NCI-H1436 treated with DMSO at 0.1 percent for 48 hours (cell line): Measurements from ENCODE around the gene KREMEN1.
"Not testable (repeated sequence)": the region's sequence is repeated elsewhere in the genome, so short reads cannot be mapped to it uniquely, and the experiment has no call there.

Experiments used
- DNase-seq: peaks from one replicate; lab custom pipeline; 2025; lab: John Stamatoyannopoulos, UW

Gene KREMEN1, protein sequence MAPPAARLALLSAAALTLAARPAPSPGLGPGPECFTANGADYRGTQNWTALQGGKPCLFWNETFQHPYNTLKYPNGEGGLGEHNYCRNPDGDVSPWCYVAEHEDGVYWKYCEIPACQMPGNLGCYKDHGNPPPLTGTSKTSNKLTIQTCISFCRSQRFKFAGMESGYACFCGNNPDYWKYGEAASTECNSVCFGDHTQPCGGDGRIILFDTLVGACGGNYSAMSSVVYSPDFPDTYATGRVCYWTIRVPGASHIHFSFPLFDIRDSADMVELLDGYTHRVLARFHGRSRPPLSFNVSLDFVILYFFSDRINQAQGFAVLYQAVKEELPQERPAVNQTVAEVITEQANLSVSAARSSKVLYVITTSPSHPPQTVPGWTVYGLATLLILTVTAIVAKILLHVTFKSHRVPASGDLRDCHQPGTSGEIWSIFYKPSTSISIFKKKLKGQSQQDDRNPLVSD

DNA sequence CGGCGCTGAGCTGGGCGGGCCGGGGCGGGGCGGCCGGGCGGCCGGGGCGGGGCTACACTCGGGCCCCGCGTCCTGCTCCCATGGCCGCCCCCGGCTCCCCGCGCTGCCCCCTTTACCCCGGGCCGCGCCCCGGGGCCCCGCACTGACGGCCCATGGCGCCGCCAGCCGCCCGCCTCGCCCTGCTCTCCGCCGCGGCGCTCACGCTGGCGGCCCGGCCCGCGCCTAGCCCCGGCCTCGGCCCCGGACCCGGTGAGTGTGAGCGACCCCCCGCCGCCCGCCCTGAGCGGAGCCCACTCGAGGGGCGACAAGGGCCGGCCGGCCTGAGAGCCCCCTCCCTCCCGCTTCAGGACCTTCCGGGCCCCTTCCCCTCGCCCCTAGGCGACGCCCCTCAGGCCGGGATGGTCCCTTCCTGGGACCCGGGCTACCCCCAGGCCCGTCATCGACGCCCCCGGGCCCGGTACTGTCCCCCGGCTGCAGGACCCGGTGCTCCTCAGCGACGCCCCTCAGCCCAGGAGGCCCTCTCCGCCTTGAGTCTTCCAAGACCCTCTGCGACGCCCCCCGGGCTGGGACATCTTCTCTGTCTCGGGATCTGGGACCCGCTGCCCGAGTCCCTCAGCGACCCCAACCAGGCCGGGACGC lies at the start of gene KREMEN1:
KREMEN1 (plus strand) TSS at position 57 of the 639 bp plus-strand sequence; CDS start at position 153, 96 bp downstream.
- no peak for DNase-seq

DNA sequence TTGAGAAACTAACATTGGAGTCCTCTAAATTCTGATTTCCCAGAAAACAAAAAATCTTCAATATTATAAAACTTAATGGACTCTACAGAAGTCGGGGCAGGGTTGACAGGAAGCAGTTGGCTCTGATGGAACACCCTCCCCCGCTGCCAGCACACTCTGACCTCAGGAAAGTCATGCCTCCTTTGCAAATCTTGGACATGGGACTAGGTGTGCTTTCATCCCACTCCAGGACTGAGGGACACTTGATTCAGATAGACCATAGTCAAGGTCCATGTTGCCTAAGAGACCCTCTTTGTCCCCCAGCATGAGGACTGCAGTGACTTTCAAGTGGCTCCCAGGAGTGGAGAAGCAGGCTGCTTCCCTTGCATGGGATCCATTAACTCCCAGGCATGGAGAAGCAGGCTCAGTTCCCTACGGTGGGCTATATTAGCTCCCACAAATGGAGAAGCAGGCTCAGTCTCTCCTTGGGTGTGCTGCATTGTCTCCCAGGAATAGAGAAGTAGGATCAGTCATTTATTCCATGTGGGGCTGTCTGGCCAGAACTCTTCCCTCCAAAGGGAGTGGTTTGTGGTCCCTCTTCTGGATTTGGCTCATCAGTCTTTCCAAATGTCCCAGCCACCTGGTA lies 49.6 kb upstream of the KREMEN1 start:
- no peak for DNase-seq

DNA sequence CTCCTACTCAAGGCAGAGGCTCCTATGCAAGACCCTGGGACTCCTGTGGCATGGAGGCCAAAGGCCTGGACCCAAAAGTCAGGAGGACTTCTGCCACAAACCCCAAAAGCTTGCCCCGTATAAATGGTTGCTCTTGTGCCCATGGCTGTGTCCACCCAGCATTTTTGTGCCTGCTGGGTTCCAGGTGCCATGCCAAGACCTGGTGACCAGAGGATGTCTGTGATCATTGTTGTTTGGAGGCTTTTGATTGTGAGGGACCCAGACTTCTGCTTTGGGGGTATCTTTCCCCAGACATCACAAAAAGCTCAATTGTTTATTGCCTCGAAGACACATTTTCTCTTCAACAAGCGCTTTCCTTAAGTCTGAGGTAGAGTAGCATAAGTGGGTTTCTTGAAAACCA lies 46.3 kb upstream of the KREMEN1 start:
- no peak for DNase-seq

DNA sequence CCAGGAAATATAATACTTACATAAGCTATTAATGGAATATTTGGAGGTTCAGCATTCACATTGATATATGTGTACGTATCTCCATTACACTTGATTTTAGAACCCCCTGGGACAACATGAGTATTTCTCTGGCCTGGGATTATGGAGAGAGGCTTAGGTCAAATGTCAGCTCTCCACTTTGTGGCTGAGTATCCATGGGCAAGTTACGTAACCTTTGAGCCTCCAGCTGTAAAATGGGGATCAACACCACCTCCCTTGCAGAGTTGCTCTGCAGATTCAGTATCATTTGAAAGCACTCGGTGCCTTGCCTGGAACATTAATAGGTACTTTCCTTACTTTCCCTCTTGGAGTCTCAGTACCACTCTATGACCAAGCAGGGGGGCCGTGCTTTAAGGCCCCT lies 44.4 kb upstream of the KREMEN1 start:
- no peak for DNase-seq

DNA sequence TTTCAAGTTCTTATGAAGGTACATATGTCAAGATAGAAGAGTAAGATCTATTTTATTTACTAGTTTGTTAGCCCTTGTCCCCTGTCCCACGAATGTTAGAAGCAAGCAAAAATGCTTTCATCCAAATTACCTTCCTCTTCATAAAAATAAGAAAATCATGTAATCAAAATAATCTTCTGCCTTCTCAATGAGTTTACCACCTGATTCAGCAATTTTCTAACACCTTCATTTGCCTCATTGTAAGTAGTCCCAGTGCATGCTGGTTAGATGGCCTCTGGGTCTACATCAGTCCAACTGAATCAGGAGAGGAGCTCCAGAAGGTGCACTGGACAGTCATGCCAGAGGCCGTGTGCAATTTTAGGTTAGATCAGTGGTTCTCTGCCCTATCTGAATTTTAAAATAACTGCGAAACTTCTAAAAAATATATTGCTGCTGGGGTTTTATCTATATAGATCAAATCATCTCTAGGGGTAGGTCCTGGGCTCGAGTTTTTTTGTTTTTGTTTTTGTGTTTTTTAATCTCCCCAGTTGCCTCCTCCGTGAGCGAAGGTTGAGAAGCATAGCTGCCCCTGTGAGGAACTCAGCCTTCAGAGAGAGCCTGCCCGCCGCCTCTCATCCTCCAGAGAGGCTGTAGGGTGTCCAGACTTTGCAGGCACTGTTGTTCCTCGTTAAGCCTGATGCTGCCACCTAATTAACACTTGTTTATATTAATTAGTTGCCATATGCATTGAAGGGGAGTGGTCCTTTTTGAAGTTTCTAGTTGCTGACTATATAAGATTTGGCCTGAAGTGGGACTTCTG lies 43.4 kb upstream of the KREMEN1 start:
- DNase-seq = no peak

DNA sequence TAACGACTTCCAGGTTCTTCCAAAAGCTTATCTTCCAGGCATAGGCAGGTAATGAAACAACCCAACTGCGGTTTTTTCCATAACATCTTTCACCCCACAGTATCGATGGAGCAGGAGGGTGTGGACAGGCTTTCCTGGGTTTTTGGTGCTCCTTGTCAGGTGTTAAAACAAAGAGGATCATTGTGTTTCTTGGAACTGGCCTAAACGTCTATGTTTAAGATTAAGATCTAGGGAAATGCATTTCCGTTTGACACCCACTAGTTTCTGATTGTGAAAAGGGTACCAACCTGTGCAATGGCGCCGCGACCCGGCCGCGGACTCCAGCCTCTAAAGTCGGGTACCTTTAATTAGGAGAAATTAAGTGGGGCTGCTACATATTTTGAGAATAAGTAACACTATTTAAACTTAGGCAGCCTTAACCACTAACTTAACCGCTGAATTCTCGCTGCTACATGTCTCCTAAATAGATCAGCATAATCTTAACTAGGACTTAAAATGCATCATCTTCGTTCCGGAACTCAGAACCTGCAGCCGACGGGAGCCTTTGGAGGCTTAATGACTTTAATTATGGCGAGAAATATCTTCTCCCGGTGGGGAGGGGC lies 42.7 kb upstream of the KREMEN1 start:
- DNase-seq = no peak

DNA sequence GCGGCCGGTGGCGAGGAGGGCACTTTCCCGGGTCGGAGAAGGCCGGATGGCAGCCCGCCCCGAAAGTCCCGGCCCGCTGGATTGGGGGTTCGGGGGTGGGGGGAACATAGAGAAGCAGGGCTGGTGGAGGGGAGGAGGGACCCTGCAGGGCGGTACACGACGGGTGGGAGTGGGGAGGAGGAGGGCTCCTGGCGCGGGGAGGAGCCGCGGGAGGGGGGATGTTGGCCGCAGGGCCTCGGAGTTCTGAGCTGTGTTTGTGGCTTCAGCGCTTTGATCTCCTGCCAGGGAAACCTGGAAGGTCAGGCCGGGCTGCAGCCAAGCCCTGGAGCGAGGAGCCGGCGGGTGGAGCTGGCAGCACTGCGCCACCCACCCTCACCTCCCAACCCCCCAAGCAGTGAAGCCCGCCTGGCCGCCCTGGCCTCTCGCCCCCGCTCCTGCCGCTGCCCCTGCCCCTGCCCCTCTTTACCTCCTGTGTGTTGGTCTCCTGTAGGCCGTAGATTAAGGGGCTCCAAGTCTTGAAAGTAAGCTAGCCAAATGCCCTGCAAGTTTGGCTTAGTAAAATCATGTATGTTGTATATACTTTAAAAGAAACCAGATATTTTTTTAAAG lies 42.1 kb upstream of the KREMEN1 start:
- DNase-seq = no peak

DNA sequence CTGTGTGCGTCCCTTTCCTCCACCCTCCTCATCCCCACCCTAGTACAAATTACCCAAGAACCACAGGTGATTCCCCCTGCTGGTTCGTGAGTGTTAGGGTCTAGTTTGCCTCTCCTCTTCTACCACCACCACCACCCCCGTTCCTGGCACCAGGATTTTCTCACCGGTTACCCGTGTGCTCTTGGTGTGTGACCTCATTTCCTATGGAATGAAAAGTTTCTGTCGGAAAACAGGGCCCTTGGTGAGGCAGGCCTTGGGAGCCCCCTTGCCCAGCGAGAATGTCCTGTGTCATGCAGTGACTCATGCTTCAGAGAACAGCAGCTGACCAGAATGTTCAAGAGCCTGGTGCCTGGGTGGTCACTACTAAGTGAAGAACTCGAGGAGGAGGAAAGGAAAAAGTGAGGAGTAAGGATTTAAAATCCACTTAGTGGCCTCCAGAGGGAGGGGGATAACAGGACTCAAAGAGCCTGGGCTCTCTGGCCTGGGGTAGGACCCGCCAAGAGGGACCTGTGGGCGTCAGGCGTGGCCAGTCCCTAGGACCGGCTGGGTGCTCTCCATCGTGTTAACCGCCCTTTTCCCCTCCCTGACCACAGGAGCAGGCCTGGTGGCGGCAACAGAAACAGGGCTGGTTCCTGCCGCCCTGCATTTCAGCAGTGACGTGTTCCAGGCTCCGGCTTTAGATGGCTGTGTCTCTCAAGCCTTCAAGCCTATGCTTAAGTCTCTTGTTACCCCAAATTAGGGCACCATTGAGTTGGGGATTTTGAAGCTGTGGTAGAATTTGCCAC lies 41.4 kb upstream of the KREMEN1 start:
- no peak for DNase-seq

DNA sequence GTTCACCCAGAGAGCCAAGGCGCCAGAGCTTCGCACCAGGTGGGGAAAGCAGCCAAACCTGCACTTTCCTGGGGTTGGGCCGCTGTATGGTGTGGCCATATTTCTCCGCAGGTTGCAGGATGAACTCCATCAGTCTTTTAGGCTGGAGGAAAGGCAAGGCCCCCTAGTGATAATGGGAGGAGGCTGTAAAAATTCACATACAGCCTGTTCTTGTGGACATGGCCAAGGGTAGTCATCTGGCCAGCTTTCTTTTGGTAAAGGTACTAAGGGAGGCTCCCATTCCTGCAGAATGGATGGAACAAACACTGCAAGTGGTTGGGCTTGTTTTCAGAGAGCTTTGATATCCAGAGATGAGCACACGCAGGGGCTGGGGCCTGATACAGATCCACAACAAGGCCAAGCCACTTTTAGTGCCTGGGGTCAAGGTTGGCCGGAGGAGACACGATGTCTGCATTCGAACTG lies 40.8 kb upstream of the KREMEN1 start:
- no peak for DNase-seq

DNA sequence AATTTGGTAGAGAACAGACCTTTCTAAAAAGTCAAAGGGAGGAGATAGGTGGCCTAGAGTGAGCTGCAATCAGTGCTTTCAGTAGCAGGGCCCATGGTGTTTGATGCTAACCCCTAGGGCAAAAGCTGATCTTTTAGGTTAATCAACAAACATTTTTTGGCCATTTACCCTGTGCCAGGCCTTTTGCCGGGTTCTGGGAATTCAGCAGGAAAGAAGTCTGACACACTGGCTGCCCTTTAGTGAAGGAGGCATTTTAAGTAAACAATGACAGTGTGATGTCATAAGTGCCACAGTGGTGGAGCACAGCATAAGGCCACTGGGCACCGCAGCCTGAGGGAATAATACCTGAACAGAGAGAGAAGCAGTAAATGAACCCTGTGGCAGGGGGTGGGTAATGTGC lies 40.3 kb upstream of the KREMEN1 start:
- no peak for DNase-seq

DNA sequence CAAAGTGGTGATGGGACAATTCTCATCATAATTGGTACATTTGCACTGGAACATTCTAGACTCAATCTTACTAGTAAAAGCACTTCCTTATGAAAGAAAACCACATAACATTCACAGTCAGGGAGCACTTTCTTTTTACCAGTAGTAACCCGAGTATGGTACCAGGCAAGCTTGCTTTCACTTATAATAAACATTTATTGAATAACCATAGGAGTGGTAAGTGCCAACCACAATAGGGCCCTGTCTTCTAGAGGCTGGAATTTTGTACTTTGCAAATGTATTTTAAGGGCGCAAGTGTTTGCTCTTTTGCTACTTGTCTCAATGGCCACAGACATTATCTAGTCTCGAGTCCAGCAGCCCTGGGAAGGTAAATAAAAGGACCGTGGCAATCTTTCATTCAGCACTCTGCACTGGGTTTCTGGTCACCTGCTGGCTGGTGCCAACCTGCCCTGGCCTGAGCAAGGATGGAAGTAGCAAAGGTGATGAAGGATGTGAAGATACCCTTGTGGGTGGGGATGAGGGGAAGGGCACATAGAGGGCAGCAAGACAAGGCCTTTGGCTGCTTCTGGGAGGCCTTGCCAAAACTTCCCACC lies 35.4 kb upstream of the KREMEN1 start:
- no peak for DNase-seq

DNA sequence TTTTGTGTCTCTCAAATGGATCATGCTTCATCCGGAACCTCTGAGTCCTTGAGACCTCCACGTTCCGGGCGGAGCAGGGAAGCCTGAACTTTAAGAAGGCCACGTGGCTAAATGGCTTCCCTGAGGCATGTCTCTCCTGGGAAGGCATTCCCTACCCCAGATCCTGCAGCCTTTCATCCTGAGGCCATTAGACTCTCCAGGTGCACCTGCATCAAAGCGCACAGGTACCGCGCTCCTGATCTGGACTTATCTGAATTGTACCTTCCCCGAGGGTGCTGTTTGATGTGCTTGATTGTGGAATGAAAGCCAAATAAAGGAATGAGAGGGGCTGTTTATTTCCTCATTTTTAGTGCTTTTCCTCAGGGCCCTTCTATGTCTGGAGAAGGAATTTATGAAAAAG lies 33.7 kb upstream of the KREMEN1 start:
- DNase-seq = no peak

DNA sequence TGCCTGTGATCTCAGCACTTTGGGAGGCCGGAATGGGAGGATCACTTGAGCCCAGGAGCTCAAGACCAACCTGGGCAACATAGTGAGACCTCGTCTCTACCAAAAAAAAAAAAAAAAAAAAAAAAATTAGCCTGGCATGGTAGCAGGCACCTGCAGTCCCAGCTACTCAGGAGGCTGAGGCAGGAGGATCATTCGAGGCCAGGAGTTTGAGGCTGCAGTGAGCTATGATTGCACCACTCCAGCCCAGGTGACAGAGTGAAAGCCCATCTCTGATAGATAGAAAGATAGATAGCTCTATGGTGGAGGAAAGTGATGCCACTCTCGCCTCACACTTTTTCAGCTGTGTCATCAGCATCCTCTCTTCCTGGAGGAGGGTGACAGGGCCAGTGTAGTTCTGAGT lies 33.2 kb upstream of the KREMEN1 start:
- not testable (repeated sequence) for DNase-seq

DNA sequence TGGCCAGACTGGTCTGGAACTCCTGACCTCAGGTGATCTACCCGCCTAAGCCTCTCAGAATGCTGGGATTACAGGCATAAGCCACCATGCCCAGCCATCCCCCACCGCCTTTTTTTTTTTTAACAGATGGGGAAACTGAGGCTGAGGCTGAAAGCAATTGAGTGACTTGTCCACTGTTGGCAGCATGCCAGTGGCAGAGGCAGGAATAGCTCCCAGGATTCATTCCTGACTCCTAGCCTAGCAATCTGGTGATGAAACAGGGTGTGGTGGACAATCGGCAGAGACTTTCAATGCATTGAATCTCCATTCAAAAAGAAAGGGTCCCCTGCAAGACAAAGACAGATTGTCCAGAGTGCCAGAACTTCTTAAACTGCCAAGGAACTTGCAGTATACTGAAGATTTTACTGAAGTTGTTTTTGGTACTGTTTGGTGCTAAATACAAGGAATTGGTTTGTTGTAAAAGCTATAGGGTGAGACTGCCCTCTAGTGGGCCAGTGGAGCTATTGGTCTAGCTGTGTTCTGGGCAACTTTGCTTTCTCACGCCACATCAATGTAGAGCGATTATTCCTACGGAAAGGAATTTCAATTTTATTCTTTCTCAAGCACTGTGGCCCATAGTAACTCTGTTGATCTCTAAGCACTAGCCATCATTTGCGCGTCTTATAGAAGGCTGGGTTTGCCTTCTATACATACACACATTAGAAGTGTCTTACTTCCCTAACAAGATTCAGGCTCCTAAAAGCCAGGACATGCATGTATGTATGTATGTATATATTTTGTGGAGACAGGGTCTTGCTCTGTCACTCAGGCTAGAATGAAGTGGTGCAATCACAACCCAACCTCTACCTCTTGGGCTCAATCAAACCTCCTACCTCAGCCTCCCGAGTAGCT lies 32.2 kb upstream of the KREMEN1 start:
- no peak for DNase-seq

DNA sequence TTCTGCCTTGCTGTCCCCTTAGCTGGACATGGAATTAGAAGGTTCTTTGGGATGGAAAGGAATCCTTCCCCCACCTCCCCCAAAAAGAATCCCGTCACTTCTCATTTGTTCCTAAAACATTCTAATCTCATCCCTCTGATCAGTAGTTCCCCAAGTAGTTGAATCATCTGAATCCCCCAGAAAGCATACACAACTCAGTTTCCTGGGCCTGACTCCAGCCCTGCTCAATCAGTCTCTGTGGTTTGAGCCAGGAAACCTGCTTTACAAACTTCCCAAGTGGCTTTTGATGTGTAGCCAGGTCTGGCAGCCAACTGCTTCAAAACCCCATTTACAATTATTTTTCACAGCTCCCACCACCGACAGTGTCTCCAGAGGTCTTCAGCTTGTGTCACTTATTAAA lies 31.4 kb upstream of the KREMEN1 start:
- DNase-seq = no peak

DNA sequence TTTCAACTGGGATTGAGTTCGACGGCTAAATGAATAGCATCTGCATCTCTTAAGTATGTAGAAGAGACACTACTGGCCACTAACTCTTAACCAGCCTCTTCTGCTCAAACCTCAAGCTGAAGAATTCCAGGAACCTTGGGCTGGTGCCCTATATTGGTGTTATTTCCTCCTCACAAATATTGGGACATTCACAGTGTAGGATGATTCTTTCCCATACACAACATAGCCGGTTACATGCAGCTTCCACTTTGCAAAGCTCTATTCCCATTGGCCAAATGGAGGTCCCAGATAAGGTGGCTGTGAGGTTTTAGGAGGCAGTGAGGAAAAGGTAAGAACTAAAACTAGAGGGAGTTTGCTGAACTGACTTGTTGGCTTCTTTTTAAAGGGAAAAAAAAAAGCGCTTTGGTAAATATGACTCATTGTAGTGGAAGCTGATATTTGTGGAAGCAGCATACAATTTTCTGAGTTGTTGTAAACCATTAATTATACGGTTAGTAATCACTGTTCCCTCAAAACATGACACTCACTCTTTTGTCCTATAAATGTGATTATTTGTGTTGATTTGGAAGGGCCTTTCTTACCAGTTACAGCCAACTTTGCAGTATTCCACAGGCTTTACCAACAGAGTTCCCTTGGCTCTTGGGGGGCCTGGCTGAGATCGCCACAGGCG lies 28.8 kb upstream of the KREMEN1 start:
- no peak for DNase-seq

DNA sequence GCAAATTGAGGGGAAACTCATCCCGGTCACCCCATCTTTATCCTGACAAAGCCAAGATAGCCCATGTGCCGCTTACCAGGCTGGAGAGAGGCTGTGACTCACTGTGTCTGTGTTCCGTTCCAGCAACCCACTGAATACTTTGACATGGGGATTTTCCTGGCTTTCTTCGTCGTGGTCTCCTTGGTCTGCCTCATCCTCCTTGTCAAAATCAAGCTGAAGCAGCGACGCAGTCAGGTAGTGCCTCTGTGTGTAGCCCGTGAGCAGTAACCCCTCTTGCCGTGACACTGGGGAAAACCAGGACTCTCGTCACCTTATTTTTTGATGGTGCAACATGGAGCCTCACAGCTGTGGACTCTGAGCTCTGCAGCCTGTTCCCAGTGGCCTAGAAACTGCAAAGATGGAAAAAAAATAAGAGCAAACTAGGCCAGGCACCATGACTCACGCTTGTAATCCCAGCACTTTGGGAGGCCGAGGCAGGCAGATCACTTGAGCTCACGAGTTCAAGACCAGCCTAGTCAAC lies 28.1 kb upstream of the KREMEN1 start:
- DNase-seq = no peak
